ENCODE results near the gene MBD3L5.
"Not testable (repeated sequence)": the region's sequence is repeated elsewhere in the genome, so short reads cannot be mapped to it uniquely, and the experiment has no call there.

MBD3L5 gene

GRCh38 chr19:7054635-7055368 is 24.4 kb downstream of the MBD3L5 start:
- not testable (repeated sequence) for DNase-seq

- not testable (repeated sequence) for DNase-seq
These were observed 25.3 kb downstream of the MBD3L5 start for GRCh38 chr19:7055679-7056078.

DNA sequence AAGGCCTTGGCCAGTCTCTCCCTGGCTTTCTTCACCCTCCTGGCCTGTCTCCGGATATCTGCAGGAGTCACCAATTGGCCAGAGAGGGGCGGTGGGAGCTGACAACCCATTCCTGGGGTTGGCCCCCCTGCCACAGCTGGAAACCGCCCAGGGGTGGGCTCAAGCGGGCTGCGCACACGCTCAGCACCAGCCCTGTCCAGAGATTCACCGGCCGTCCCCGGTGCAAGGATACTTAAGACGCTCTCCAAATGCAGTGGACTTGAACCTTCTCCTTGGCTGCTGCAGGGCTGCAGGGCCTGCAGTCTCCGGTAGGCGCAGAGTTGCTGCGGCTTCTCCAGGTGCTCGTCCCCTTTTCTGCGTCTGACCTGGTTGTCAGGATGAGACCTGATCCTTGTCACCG is 26.0 kb downstream of the MBD3L5 start:
- DNase-seq, result not testable (repeated sequence)

- DNase-seq, result not testable (repeated sequence)
These were observed 28.2 kb downstream of the MBD3L5 start, which contains the start of gene MBD3L3 for GRCh38 chr19:7058576-7058975. Gene MBD3L3 (minus strand): TSS chr19:7058676. CDS start chr19:7058605, 71 bp downstream.

DNA sequence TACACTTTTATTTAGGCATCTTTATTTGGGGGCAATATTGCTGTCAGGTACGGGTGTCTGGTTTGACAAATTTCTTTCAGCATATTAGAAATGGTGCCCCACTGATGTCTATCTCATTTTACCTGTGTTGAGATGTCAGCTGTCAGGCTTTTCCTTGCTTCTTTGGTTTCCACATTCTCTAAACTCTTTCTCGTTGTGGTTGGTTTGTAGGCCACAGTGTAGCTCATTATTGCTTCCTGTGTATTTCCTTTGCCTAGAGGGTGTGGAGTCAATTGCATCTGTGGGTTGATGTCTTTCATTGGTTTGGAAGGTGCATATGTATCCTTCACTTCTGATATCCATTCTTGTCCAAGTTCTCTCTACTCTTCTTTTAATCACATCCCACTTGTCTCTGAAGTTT is 29.6 kb downstream of the MBD3L5 start:
- DNase-seq, result not testable (repeated sequence)

GRCh38 chr19:7063339-7063738 is 33.0 kb downstream of the MBD3L5 start:
- no peak for DNase-seq

- DNase-seq, result no peak
These were observed 33.5 kb downstream of the MBD3L5 start for GRCh38 chr19:7063764-7064418.

GRCh38 chr19:7067122-7067521 is 36.7 kb downstream of the MBD3L5 start:
- DNase-seq, result not testable (repeated sequence)

DNA sequence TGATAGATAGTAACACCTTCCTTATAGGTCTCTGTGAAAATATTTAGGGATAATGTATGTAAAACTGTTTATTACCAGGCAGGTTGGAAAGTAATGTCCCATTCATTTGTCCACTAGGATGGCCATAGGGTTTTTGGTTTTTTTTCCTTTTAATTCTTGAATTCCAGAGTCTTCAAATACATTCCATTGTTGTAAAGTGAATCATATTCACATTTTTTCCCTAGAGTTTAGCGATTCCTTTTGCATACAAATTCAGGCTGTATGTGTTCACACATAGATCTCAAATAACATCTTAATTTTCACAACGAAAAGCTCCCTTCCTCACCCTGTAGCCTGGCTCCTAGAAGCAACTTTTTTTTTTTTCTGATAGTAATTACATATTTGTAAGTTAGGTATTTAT is 37.3 kb downstream of the MBD3L5 start:
- DNase-seq, result no peak

GRCh38 chr19:7068599-7068998 is 38.2 kb downstream of the MBD3L5 start:
- no peak for DNase-seq

DNA sequence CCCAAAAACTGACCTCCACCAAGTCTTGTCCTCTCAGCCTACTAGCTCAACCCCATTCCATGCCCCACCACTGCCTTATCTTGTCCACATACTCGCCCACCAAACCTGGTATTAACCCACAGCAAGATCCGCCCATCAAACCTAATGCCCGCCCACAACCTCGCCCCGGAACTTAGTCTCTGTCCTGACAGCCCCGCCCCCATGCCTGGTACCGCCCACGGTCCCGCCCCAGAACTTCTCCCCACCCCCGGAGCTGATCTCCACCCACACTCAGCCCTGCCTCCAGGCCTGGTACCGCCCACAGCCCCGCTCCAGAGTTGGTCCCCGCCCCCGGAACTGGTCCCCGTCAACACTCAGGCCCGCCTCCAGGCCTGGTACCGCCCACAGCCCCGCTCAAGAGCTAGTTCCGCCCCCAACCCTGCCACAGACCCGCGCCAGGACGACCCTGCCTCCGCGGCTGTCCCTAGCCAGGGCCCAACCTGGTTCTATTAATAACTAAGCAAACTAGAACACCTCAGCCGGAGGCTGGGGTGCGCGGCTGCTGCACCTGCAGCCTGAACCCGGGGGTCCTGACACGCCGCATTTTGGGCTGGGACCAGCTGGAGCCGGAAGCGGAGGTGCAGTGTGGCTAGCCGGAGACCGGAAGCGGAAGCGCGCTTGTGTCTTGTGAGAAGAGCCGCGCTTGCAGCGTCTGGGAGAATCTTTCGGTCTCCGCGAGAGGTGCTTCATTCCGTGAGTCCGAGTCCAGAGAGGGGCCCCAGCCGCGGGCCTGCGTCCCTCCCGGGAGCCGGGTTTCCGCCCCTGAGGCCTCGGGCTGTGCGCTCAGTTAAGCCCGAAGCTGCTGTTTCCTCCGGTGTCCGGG is 38.9 kb downstream of the MBD3L5 start, which contains the start of gene ZNF557:
TSS of gene ZNF557 (plus strand) at position 662 of the 862 bp plus-strand sequence. CDS start 5,372 bp downstream, outside the sequence.
- DNase-seq, result peak; percentile 93

DNA sequence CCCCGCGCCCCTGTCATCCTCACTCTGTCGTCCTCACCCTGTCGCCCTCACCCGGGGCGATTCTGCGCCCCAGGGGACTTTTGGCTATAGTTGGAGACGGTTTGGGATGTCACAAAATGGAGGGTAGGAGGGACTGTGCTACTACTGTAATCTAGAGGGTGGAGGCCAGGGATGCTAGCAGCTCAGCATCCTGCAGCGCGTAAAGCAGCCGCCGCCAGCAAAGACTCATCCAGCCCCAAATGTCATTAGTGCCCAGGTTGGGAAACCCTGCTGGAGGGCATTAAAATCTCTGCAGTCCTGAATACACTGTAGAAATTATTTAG is 39.5 kb downstream of the MBD3L5 start:
- no peak for DNase-seq

DNA sequence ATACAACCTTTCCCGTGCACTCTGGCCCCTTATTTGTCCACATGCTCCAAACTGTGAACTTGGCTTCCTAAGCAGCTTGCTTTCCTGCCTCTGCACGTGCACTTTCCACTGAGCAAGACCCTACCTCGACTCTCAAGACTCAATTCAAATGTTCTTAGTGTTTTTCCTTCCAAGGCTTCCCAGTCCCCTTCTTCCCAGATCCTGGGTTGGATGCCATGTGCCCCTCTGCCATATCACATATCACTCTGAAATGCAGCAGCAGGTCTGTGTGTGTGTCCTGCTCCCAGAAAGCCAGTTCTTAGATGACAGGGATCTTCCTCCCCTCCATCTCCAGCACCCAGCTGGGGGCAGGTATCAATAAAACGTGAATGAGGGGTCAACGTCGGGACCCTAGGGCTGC is 42.2 kb downstream of the MBD3L5 start:
- DNase-seq, result no peak

DNA sequence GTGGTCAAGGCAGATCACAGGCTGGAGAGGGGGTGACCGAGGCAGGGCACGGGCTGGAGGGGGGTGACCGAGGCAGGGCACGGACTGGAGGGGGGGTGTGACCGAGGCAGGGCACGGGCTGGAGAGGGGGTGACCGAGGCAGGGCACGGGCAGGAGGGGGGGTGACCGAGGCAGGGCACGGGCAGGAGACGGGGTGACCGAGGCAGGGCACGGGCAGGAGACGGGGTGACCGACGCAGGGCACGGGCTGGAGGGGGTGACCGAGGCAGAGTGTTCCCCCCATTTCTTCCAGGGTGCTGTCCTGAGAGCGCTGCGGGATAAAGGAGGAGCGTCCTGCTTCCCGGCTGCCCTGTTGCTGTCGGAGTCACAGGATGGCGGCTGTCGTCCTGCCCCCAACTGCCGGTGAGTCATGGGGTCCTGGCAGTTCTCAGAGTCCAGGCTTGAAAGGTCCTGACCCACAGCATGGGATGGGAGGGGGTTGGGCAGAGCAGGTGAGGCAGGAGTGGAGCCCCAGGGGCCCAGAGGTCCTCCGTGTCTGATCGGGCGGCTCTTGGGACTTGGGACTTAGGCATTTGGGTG is 44.4 kb downstream of the MBD3L5 start:
- no peak for DNase-seq

GRCh38 chr19:7076151-7076550 is 45.8 kb downstream of the MBD3L5 start:
- no peak for DNase-seq

DNA sequence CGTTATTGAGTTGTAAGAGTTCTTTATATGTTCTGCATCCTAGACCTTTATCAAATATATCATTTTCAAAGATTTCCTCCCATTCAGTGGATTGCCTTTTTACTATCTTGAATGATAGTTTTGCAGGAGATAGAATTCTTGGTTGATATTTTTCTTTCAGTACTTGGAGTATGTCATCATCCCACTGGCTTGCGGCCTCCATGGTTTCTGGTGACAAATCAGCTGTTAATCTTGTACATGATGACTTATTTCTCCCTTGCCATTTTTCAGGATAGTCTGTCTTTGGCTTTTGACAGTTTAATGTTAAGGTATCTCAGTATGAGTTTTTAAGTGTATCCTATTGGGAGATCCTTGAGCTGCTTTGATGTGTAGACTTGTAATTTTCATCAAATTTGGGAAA is 47.6 kb downstream of the MBD3L5 start:
- no peak for DNase-seq

Data from NCI-H446 treated with DMSO at 0.1 percent for 48 hours (cell line).